Stimulated activated CD4-positive, alpha-beta T cell treated with anti-CD3 and anti-CD28 coated beads, Interleukin-1b, Interleukin-23, amount 100 ng/mL, for 48 hours (primary cell): ENCODE data around the gene MLNR.

ENCODE experiments used
- DNase-seq: peaks from one replicate; pipeline ENCODE4 v3.0.0-alpha.2; 2020

The MLNR gene

DNA sequence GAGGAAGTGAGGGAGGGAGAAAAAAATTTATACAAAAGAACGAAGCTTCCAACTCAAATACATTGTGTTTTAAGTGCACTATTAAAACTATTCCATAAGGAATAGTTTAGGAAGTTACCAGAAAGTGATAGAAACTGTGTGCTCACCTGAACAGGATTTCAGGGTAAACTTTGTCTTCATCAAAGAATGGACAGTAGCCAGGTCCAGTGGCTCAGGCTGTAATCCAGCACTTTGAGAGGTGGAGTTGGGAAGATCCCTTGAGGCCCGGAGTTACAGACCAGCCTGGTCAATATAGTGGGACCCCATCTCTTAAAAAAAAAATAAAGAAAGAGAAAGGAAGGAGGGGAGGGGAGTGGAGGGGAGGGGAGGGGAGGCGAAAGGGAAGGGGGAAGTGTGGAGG, 14.6 kb downstream of the MLNR start:
- DNase-seq: no peak

DNA sequence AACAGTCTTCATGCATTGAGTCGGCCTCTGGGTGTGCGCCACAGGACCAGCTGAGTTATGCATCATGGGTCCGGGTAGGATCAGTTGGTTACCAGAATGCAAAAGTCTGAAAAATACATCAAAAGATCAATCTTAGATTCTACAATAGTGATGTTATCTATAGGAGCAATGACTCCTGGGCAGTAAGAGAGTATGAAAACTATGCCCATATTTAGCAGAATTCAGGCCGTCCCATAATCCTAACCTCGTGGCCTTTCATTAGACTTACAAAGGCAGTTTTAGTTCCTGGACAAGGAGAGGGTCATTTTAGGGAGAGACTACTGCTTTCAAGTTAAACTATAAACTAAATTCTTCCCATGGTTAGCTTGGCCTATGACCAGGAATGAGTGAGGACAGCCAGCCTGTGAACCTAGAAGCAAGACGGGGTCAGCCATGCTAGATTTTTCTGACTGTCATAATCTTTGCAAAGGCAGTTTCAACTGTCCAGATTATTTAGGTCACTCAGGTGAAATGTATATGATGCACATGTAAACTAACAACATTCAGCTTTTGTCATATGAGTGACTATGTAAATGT, 15.8 kb downstream of the MLNR start:
- no peak for DNase-seq

DNA sequence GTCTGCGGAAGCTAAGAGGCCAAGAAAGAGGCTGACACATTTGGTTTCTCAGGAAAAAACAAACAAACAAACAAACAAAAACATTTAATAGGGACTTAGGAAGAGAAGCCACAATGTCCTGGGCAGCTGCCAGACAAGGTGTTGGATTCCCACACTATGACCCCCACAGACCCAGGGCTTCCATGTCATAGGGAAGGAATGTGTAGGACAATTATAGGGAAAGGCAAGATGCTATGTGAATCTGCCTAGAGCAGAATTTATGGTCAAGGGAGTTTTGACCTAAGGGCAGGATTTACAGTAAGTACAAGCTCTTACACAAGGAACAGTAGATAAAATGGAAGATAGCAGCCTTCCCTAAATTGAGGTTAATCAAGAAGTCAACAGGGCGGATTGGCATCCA, 18.5 kb downstream of the MLNR start:
- DNase-seq: no peak

DNA sequence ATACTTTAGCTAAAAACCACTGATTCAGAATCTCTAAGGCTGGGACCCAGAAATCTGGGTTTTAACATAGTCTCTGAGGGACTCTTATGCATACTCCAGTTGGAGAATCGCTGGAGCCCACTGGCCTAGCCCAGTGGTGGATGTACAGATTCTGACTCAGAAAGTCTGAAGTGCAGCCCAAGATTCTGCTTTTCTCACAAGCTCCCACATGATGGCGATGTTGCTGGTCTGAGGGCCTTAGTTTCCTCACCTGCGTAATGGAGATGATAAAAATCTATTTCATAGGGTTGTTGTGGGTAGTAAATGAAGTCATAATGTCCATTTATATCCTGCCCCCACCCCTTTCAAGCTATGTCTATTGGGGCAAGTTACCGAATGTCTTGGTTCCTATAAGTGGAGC, 19.9 kb downstream of the MLNR start:
- peak; percentile 33 for DNase-seq

DNA sequence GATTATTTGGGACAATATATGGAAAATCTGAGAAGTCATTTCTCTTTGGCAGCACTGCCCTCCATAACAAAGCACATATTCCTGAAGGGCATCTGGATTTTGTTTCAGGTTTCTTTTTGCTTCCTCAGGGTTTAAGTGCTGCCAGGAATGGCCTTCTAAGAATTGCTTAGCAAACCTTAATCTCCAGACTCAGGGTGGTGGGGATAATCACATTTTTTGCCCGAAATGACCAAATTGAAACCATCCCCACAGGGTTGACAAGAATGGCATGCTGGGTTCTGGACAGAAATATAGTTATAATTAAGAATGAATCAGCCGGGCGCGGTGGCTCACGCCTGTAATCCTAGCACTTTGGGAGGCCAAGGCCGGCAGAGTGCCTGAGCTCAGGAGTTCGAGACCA, 21.2 kb downstream of the MLNR start:
- no peak for DNase-seq

DNA sequence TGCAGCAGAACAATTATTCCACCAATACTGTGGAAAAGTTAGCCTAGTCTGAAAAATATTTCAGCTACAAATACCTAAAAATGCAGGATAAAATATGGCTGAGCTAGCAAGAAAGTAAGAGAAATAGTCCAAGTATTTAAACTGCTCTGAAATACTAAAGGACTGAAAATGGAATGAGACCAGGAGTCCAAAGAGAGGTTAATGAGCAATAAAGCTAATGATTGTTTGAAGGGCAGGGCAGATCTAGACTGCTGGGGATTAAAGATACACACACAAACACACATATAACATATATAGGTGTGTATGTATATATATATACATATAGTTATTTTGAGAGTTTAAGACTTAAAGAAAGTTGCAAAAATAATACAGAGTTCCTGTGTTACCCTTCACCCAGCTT, 25.0 kb downstream of the MLNR start:
- DNase-seq: no peak

DNA sequence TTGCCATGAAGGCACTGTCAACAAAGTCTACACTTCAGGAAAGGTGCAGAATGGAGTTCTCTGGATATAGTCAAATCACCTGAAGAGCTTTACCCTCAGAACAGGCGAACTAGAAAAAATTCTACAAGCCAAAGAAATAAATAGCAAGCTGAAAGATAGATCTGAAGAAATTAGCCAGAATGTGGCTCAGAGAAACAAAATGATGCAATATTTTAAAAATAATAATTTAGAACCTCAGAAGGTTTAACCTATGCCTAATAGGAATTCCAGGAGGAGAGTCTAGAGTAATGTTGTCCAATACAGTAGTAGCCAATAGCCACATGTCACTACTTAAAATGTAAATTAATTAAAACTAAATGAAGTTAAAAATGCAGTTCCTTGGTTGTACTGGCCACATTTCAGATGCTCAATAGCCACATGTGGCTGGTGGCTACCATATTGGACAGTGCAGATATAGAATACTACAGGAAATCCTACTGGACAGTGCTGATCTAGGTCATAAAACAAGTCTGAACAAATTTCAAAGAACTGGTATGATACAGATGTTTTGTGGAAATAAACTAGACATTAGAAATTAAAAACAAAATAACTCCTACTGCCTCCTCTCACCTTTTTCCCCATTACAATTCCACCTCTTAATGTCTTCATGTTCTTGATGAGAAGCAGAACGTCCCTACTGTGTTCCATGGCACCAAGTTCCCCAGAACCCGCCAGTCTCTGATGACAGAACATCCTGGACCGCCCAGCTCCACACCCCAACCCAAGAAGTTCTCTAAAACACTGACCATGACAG, 26.9 kb downstream of the MLNR start:
- DNase-seq: no peak

DNA sequence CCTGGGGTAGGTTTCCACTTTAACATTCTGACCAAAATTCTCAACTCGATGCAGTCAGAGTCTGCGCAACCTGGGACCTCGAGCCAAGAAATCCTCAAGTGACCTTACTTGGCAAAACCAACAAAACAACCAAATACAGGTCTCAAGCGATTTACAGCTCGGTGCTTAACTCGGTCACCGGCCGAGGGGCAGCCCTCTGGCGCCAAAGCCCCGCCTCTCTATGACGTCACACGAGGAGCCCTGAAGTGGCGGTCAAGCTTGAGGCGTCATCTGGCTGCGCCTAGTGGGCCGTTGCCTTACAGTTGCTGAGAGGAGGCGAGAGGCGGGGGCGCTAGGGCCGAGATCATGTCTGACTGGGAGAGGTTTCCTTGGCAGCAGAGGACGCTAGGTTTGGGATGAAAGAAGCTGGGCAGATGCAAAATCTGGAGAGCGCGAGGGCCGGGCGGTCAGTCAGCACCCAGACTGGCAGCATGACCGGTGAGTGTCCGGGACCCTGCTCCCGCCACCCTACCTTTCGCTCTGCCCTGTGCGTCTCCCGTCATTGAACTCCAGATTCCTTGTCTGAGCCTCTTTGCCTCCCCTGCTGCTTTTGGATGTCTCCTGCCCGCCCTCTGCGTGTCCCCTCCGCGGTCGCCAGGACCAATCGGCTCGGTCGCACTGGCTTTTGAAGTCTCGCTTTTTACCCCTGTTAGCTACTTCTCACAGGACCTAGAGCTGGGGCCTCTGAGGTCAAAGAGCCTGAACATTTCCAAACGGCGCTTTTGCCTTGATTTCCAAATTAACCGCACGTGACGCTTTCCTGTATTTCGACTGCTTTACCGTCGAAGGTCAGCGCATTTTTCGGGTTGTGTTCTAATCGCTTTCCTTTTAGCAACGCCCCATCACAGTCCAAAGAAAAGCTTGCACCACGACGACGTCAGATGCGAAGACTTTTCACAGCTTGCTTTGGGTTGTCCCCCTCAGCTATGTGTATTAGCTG, 27.8 kb downstream of the MLNR start, which contains the start of gene CDADC1:
Gene CDADC1 (plus strand): TSS at position 283 of the 979 bp plus-strand sequence. CDS start 113 bp downstream, at position 396.
- DNase-seq: peak; percentile 92

DNA sequence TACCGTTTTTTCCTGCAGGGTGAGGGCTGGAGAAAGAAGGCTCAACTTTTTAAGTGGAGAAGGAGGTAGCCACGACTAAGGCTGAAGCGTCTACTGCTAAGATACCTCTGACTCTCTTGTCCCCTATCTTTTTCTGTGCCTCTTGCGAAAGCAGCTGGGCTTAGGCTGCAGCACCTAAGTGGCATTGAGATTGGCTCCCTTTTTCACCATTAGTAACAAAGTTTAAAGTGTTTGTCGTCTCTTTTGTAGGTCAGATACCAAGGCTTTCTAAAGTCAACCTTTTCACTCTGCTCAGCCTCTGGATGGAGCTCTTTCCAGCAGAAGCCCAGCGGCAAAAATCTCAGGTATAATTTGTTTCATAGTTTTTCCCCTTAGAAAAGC, 28.5 kb downstream of the MLNR start:
- DNase-seq: no peak

DNA sequence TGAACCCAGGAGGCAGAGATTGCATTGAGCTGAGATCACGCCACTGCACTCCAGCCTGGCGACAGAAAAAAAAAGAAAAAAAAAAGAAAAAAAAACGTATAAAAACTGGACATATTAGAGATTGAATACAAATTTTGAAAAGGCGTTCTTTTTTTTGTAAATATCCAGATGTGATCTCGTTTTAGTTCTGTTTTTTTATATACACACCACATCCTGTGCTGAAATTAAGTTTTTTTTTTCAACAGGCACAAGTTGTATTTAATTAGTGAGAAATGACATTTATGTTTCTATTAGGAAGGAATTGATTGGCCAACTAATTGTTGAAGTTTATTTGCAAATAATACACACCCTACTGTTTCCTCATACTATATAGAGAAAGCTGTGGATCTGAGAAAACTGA, 31.2 kb downstream of the MLNR start:
- no peak for DNase-seq

DNA sequence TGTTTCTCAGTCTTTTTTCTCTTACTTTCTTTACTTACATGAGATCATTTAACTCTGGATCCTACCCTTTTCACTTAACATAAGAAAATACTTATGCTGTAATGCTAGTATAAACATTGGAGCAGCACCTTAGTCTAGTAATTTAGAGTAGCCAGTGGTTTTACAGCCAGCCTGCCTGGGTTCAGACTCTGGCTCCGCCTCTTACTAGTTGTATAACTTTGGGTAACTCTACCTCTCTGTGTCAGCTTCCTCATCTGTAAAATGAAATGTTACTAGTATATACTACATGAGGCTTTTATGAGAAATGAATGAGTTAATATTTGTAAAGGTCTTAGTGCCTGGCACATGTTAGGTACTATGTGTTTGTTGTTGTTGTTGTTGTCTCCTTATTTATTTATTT, 33.2 kb downstream of the MLNR start:
- DNase-seq: no peak

DNA sequence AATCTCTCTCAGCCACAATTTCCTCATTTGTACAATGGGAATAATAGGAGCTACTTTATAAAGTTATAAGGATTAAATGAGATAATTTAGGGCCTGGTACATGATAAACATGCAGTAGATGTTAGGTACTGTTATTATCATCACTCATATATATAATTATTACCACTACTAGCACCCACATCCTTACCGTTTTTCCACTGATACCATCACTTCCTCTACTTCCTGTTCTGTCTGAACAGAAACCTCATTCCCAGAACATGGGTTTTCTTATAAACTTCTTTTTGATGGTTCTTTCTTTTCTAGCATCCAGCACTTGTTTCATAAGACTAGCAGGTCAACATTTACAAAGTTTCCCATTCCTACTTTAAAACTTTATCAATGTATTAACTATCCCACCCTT, 33.9 kb downstream of the MLNR start:
- no peak for DNase-seq

DNA sequence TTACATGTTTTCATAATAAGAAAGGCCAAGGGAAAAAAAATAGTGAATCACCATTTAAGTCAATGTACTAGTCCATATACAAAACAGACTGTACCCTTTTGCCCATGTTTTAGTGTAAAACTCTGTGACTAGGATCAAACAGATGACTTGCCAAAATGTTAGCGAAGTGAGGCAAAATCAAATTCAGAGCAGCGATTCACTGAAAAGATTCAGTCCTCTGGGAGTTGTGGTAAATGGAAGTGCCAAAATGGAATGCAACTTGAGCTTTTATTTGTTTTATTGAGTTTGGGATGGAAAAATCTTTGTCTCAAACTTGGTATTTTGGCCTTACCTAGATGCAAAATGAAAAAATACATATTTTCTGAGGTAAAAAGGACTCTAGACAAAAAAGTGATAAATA, 36.7 kb downstream of the MLNR start:
- no peak for DNase-seq

DNA sequence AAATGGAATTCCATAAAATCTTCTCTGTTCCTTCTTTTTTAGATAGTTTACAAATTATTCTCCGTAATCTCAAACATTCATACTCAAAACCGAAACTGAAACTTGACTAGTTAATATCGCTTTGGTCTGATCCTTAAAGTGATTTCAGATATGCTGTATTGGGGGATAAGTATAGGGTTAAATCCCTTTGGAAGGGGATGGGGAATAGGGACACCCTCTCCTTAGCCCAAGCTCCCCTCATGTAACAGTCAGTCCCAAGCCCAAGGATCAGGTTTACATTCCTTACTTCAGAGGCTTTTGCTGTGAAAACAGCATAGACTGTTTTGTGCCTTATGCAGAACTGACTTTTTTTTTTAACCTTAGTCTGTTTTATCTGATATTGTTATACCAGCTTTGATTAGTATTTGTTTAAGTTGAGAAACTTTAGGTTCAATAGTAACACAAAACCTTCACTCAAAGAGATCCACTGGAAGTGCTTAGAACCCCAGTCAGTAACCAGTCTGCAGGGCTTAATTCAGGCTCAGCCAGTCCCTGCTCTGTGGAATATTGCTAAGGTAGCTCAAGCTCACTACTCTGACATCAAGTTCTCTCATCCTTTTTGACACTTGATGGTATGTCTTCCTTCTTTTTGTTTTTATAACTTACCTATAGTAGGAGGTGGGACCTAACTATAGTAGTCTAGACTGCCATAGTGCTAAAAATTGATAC, 38.1 kb downstream of the MLNR start:
- no peak for DNase-seq

DNA sequence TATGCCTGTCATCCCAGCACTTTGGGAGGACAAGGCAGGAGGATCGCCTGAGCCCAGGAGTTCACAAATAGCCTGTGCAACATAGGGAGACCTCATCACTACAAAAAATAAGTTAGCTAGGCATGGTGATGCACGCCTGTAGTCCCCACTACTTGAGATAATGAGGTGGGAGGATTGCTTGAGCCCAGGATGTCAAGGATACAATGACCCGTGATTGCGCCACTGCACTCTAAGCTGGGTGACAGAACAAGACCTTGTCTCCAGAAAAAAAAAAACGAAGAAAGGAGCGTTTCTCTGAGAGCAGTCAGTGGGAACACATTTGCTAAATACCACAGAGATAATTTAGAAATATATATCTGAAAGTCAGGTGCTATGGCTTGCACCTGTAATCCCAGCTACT, 39.4 kb downstream of the MLNR start:
- DNase-seq: no peak

DNA sequence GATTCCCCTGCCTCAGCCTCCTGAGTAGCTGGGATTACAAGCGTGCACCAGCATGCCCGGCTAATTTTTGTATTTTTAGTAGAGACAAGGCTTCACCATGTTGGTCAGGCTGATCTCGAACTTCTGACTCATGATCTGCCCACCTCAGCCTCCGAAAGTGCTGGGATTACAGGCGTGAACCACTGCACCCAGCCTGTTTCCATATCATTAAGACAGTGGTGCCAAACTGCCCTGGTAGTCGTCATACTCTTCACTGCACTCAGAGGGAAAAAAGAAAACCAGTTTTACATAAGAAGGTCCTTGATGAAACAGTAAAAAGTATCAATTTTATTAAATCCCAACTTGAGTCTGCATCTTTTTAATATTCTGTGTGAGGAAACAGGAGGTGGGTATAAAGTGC, 42.5 kb downstream of the MLNR start:
- no peak for DNase-seq

DNA sequence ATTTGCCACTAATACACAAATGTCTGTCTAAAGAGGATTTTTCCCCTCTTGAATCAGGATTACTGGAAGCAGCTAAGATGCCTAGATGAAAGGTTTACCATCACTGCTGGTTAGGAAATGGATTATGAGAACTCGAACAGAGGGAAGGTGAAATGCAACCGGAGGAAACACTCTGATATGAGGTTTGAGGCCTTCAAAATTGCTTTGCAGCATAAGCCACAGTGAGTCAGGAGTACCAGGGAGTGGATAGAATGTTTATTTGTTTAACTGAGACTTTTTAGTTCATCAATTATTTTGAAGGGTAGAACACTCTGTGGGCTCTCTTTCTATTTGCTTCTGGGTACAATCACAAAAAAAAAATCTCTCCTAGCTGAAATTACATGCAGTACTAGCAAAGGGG, 45.7 kb downstream of the MLNR start:
- DNase-seq: no peak

DNA sequence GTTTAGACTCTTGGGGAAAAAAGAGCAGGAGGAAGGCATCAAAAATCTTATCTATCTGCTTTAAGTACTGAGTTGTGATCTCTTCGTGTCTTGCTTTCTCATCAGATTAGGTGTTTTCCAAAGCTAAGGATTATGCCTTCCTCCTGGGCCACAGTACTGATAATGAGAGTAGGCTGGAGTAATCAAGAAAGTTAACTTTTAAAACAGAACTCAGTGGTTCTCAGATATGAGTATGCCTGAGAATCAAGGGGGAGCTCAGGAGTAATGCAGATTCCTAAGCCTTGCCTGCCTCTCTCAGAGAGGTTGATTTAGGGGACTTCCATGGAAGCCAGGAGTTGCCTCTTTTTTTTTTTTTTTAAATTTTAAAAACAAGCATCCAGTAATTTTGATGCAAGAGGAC, 51.1 kb downstream of the MLNR start:
- DNase-seq: no peak
